ENCODE results near the gene CHRNB4.

- TF ChIP-seq CTCF (IDR thresholded peaks at IDR 0.05; ENCODE audit: insufficient read depth, low read length) (no peak), POLR2AphosphoS5 (IDR thresholded peaks at IDR 0.05; ENCODE audit: low read depth) (no peak), SPI1 (IDR thresholded peaks at IDR 0.05; ENCODE audit: borderline replicate concordance, low read depth) (no peak), GABPA (IDR thresholded peaks at IDR 0.05; ENCODE audit: low read depth) (no peak)
These were observed 22.7 kb upstream of the CHRNB4 start for GRCh38 chr15:78663703-78664102.
